B cell (primary cell): ENCODE measurements around the gene WDR86. TPM values are rescaled to one million over a fixed set of nuclear protein-coding genes. Genes with fewer than 3 reads are reported as not detected.

Experiments used
- ATAC-seq: fragments of 200-7000 bp; cut with Tn5 transposase; one replicate; pipeline ENCODE4 v1.10.0; 2021; ENCODE audit warnings: low read depth, mild to moderate bottlenecking, moderate number of reproducible peaks, moderate library complexity
- CTCF ChIA-PET: fragments of 350-600 bp; sonication (Branson Sonifier 250); formaldehyde crosslinking; loops from one replicate; lab custom pipeline; 2021; ENCODE audit warnings: antibody characterized with exemption, inconsistent platforms; lab: Charles Lee
- POLR2A ChIA-PET: fragments of 350-600 bp; sonication (Branson Sonifier 250); formaldehyde crosslinking; loops from one replicate; lab custom pipeline; 2021; ENCODE audit warnings: antibody characterized with exemption; lab: Charles Lee
- DNase-seq: peaks from one replicate; pipeline ENCODE4 v3.0.0; 2013
- H2AFZ ChIP-seq: 2 replicates; pipeline ENCODE4 v1.6.1; 2012; ENCODE audit warnings: mild to moderate bottlenecking, low read depth, low read length; ENCODE audit not compliant: insufficient read depth, poor library complexity, severe bottlenecking
- H3K27ac ChIP-seq, 2 donors: 1 replicate in 1 of 2; 2 replicates in 1 of 2; pipeline ENCODE4 v1.5.1; 2012 to 2013; ENCODE audit warnings: low read length in 2 of 2, mild to moderate bottlenecking in 2 of 2, moderate library complexity in 1 of 2
- H3K27me3 ChIP-seq, 4 experiments: fragments of 200-600 bp in 1 of 4; sonication (generic) in 1 of 4; replicated peaks in 1 of 4; 1 replicate in 2 of 4; 2 replicates in 2 of 4; pipeline versions ENCODE4 v1.6.1 to v1.7.0; 2013 to 2016; ENCODE audit warnings: low read length in 3 of 4, mild to moderate bottlenecking in 2 of 4, mixed read lengths in 1 of 4, moderate library complexity in 1 of 4; ENCODE audit not compliant: insufficient read depth in 4 of 4, control insufficient read depth in 3 of 4; ENCODE audit errors: control extremely low read depth in 1 of 4
- H3K36me3 ChIP-seq, 2 experiments: replicated peaks in 1 of 2; 1 replicate in 1 of 2; 2 replicates in 1 of 2; pipeline versions ENCODE4 v1.6.1 to v1.7.1; 2013; ENCODE audit warnings: low read length in 1 of 2; ENCODE audit not compliant: insufficient read depth in 2 of 2, control insufficient read depth in 1 of 2; ENCODE audit errors: control extremely low read depth in 1 of 2, extremely low read depth in 1 of 2
- H3K4me1 ChIP-seq, 2 donors: fragments of 200-600 bp in 1 of 2; sonication (generic) in 1 of 2; 1 replicate in 1 of 2; 2 replicates in 1 of 2; pipeline versions ENCODE4 v1.5.1 to v1.6.1; 2013 to 2017; ENCODE audit warnings: low read length in 2 of 2; ENCODE audit not compliant: control insufficient read depth in 2 of 2, insufficient read depth in 2 of 2
- H3K4me2 ChIP-seq: replicated peaks from 2 replicates; pipeline ENCODE3; 2012; ENCODE audit warnings: mild to moderate bottlenecking, low read depth, low read length; ENCODE audit not compliant: poor library complexity, severe bottlenecking
- H3K4me3 ChIP-seq, 5 experiments: fragments of 200-600 bp in 1 of 5; sonication (generic) in 1 of 5; 1 replicate in 3 of 5; 2 replicates in 2 of 5; pipeline versions ENCODE4 v1.5.1 to v1.7.0; 2011 to 2016; ENCODE audit warnings: low read length in 4 of 5, mild to moderate bottlenecking in 4 of 5, low read depth in 2 of 5, control low read depth in 1 of 5, moderate library complexity in 1 of 5; ENCODE audit not compliant: insufficient read depth in 1 of 5; ENCODE audit errors: control extremely low read depth in 1 of 5, extremely low read depth in 1 of 5
- H3K79me2 ChIP-seq: fragments of 200-600 bp; sonication (generic); one replicate; pipeline ENCODE4 v1.6.0; 2016; ENCODE audit warnings: low read length; ENCODE audit not compliant: control insufficient read depth, insufficient read depth
- H3K9ac ChIP-seq: fragments of 200-600 bp; sonication (generic); 2 replicates; pipeline ENCODE4 v1.6.1; 2017; ENCODE audit warnings: mild to moderate bottlenecking, low read length, moderate library complexity
- H3K9me3 ChIP-seq, 3 donors: one replicate each; pipeline versions ENCODE4 v1.6.1 to v1.7.1; 2013; ENCODE audit warnings: low read length in 2 of 3; ENCODE audit not compliant: control insufficient read depth in 2 of 3, insufficient read depth in 1 of 3; ENCODE audit errors: control extremely low read depth in 1 of 3
- H4K20me1 ChIP-seq: 2 replicates; pipeline ENCODE4 v1.6.0; 2012; ENCODE audit warnings: mild to moderate bottlenecking, low read length; ENCODE audit not compliant: insufficient read depth, control insufficient read depth, poor library complexity, severe bottlenecking
- H3K27ac Mint-ChIP-seq: one replicate; pipeline ENCODE4 v1.8.0; 2021; ENCODE audit warnings: mixed read lengths
- H3K27me3 Mint-ChIP-seq: one replicate; pipeline ENCODE4 v1.8.0; 2021; ENCODE audit warnings: mixed read lengths
- H3K4me1 Mint-ChIP-seq: one replicate; pipeline ENCODE4 v1.8.0; 2021; ENCODE audit warnings: mixed read lengths
- H3K4me3 Mint-ChIP-seq: one replicate; pipeline ENCODE4 v1.8.0; 2021; ENCODE audit warnings: mixed read lengths
- H3K9me3 Mint-ChIP-seq: one replicate; pipeline ENCODE4 v1.8.0; 2022; ENCODE audit warnings: mixed read lengths; ENCODE audit not compliant: insufficient read depth
- CTCF ChIP-seq: fragments of 200-600 bp; IDR thresholded peaks from one replicate; pipeline ENCODE4 v1.8.0; 2022; ENCODE audit warnings: antibody characterized with exemption, mild to moderate bottlenecking
- EZH2 ChIP-seq: IDR thresholded peaks from 2 replicates; pipeline ENCODE4 v1.6.1; 2012; ENCODE audit warnings: borderline replicate concordance, low read depth, mild to moderate bottlenecking, moderate library complexity, low read length; ENCODE audit not compliant: insufficient read depth, poor library complexity, severe bottlenecking
- whole genome bisulfite sequencing: methylation state at CpG from one replicate; pipeline ENCODE4 v1.1.5; 2013; ENCODE audit warnings: missing lambda C conversion rate; ENCODE audit not compliant: insufficient coverage; 5-methylcytosine and 5-hydroxymethylcytosine counted together
- intact Hi-C: fragments of 100-400 bp; cut with micrococcal nuclease; formaldehyde crosslinking; loops from one replicate; pipeline ENCODE4 v1.10.0; 2022
- polyA plus RNA-seq: library from polyadenylated mRNA; depleted of rRNA; stranded (reverse); fragments of >200 nt; gene quantifications from 2 replicates; pipeline ENCODE4 v1.2.3, GENCODE V29; 2012
- total RNA-seq, 2 donors: library from RNA; stranded (reverse); fragments of 120-200 nt in 1 of 2; gene quantifications; 1 replicate in 1 of 2; 2 replicates in 1 of 2; pipeline versions ENCODE4 v1.2.3 to v1.2.4, GENCODE V29; 2013 to 2022

Gene WDR86
- total and polyA plus RNA-seq, 2 donors (not counting 1 experiment from before 2014, with no cell fraction given) = 1.4 to 1.5 TPM

GRCh38 chr7:151406886-151407583, 2.8 kb downstream of the WDR86 start:
- peaks cover 0 to 49% (median 23%) of the 10 kb centered on the region in 4 experiments for H3K27me3 ChIP-seq
- H3K9ac ChIP-seq = no peak overlapping the region
- WGBS = 94% methylated on average over 7 of the region's 9 CpGs
- no peaks in the 10 kb centered on the region for H3K79me2 ChIP-seq
- H4K20me1 ChIP-seq = no peaks in the 10 kb centered on the region
- ATAC-seq (no peak), DNase-seq (no peak)
- CTCF ChIA-PET = interaction anchor here (0.8 to 1.2 kb wide), 2 partner anchors 38 to 92 kb away, joined by 3 to 4 read pairs; no protein-coding TSS in a partner anchor
- intact Hi-C loops = no loop called here
- H3K4me1 ChIP-seq = peaks cover 34% of the 10 kb centered on the region in 2 donors
- TF ChIP-seq EZH2 (no peak), CTCF (no peak)
- no peak overlapping the region for H3K27ac ChIP-seq
- no peaks in the 10 kb centered on the region for H3K36me3 ChIP-seq
- peaks cover 29% of the 10 kb centered on the region for H3K27me3 Mint-ChIP-seq
- H3K27ac Mint-ChIP-seq = no peak overlapping the region
- H3K9me3 ChIP-seq = peaks cover 0 to 20% (median 0%) of the 10 kb centered on the region in 3 donors
- peaks cover 32% of the 10 kb centered on the region for H3K4me1 Mint-ChIP-seq
- no peak overlapping the region for H3K4me2 ChIP-seq
- POLR2A ChIA-PET = no interaction called here
- no peak overlapping the region for H3K4me3 Mint-ChIP-seq
- no peaks in the 10 kb centered on the region for H3K9me3 Mint-ChIP-seq
- no peak overlapping the region for H2AFZ ChIP-seq
- no peak overlapping the region for H3K4me3 ChIP-seq
